ENCODE results near the gene OSER1.
"Not testable (repeated sequence)": the region's sequence is repeated elsewhere in the genome, so short reads cannot be mapped to it uniquely, and the experiment has no call there.

Gene OSER1

GRCh38 chr20:44234566-44235317 lies 24.2 kb upstream of the OSER1 start:
- Mint-ChIP-seq H3K27me3 (ENCODE audit: low read depth) (no peaks in the 10 kb centered on the region), H3K9me3 (no peaks in the 10 kb centered on the region), H3K4me1 (ENCODE audit: low read depth) (no peaks in the 10 kb centered on the region), H3K4me3 (no peak overlapping the region), H3K36me3 (ENCODE audit: low read depth) (no peaks in the 10 kb centered on the region), H3K27ac (no peak overlapping the region)
- no peak for DNase-seq (ENCODE audit: low spot score)

GRCh38 chr20:44233436-44234016 lies 23.0 kb upstream of the OSER1 start:
- Mint-ChIP-seq H3K4me3 (no peak overlapping the region), H3K27ac (no peak overlapping the region), H3K36me3 (ENCODE audit: low read depth) (no peaks in the 10 kb centered on the region), H3K4me1 (ENCODE audit: low read depth) (no peaks in the 10 kb centered on the region), H3K27me3 (ENCODE audit: low read depth) (no peaks in the 10 kb centered on the region), H3K9me3 (no peaks in the 10 kb centered on the region)
- no peak for DNase-seq (ENCODE audit: low spot score)

- not testable (repeated sequence) for H3K27ac Mint-ChIP-seq; DNase-seq (ENCODE audit: low spot score); H3K9me3 Mint-ChIP-seq; H3K27me3 Mint-ChIP-seq (ENCODE audit: low read depth); H3K4me3 Mint-ChIP-seq; H3K4me1 Mint-ChIP-seq (ENCODE audit: low read depth); H3K36me3 Mint-ChIP-seq (ENCODE audit: low read depth)
Measured at GRCh38 chr20:44232469-44232856, 21.9 kb upstream of the OSER1 start.

- Mint-ChIP-seq H3K4me1 (ENCODE audit: low read depth) (no peaks in the 10 kb centered on the region), H3K4me3 (no peak overlapping the region), H3K36me3 (ENCODE audit: low read depth) (no peaks in the 10 kb centered on the region), H3K9me3 (no peaks in the 10 kb centered on the region), H3K27ac (no peak overlapping the region), H3K27me3 (ENCODE audit: low read depth) (peaks cover 2% of the 10 kb centered on the region)
- DNase-seq (ENCODE audit: low spot score), result no peak
Measured at GRCh38 chr20:44231713-44232468, 21.3 kb upstream of the OSER1 start.

GRCh38 chr20:44231193-44231592 lies 20.6 kb upstream of the OSER1 start:
- Mint-ChIP-seq H3K4me1 (ENCODE audit: low read depth) (no peaks in the 10 kb centered on the region), H3K27ac (no peak overlapping the region), H3K9me3 (no peaks in the 10 kb centered on the region), H3K36me3 (ENCODE audit: low read depth) (no peaks in the 10 kb centered on the region), H3K4me3 (no peak overlapping the region), H3K27me3 (ENCODE audit: low read depth) (peaks cover 2% of the 10 kb centered on the region)
- DNase-seq (ENCODE audit: low spot score), result no peak

- H3K9me3 Mint-ChIP-seq, result no peaks in the 10 kb centered on the region
Measured at GRCh38 chr20:44228465-44229258, 18.1 kb upstream of the OSER1 start.

GRCh38 chr20:44224637-44225036 lies 14.1 kb upstream of the OSER1 start:
- peaks cover 6% of the 10 kb centered on the region for H3K4me1 Mint-ChIP-seq (ENCODE audit: low read depth)
- H3K36me3 Mint-ChIP-seq (ENCODE audit: low read depth), result no peaks in the 10 kb centered on the region
- no peak overlapping the region for H3K27ac Mint-ChIP-seq
- no peak for DNase-seq (ENCODE audit: low spot score)
- H3K9me3 Mint-ChIP-seq, result no peaks in the 10 kb centered on the region
- H3K4me3 Mint-ChIP-seq, result no peak overlapping the region
- H3K27me3 Mint-ChIP-seq (ENCODE audit: low read depth), result peaks cover 2% of the 10 kb centered on the region

More at GRCh38 chr20:44228465-44229258, 18.1 kb upstream of the OSER1 start:
- Mint-ChIP-seq H3K4me1 (ENCODE audit: low read depth) (no peaks in the 10 kb centered on the region), H3K27ac (no peak overlapping the region), H3K4me3 (no peak overlapping the region), H3K36me3 (ENCODE audit: low read depth) (no peaks in the 10 kb centered on the region), H3K27me3 (ENCODE audit: low read depth) (peaks cover 2% of the 10 kb centered on the region)
- DNase-seq (ENCODE audit: low spot score), result no peak

GRCh38 chr20:44223721-44224120 lies 13.2 kb upstream of the OSER1 start:
- Mint-ChIP-seq H3K9me3 (no peaks in the 10 kb centered on the region), H3K4me1 (ENCODE audit: low read depth) (peaks cover 16% of the 10 kb centered on the region), H3K27me3 (ENCODE audit: low read depth) (peaks cover 2% of the 10 kb centered on the region), H3K36me3 (ENCODE audit: low read depth) (no peaks in the 10 kb centered on the region), H3K27ac (no peak overlapping the region), H3K4me3 (no peak overlapping the region)
- no peak for DNase-seq (ENCODE audit: low spot score)

GRCh38 chr20:44222633-44223368 lies 12.2 kb upstream of the OSER1 start:
- Mint-ChIP-seq H3K9me3 (no peaks in the 10 kb centered on the region), H3K27me3 (ENCODE audit: low read depth) (peaks cover 2% of the 10 kb centered on the region), H3K4me3 (no peak overlapping the region), H3K4me1 (ENCODE audit: low read depth) (peaks cover 23% of the 10 kb centered on the region), H3K27ac (no peak overlapping the region), H3K36me3 (ENCODE audit: low read depth) (no peaks in the 10 kb centered on the region)
- DNase-seq (ENCODE audit: low spot score), result no peak

- peaks cover 30% of the 10 kb centered on the region for H3K4me1 Mint-ChIP-seq (ENCODE audit: low read depth)
- H3K9me3 Mint-ChIP-seq, result no peaks in the 10 kb centered on the region
- no peak overlapping the region for H3K4me3 Mint-ChIP-seq
- no peak for DNase-seq (ENCODE audit: low spot score)
- H3K27ac Mint-ChIP-seq, result no peak overlapping the region
- no peaks in the 10 kb centered on the region for H3K27me3 Mint-ChIP-seq (ENCODE audit: low read depth)
- no peaks in the 10 kb centered on the region for H3K36me3 Mint-ChIP-seq (ENCODE audit: low read depth)
Measured at GRCh38 chr20:44222027-44222426, 11.5 kb upstream of the OSER1 start.

GRCh38 chr20:44221368-44221954 lies 10.9 kb upstream of the OSER1 start:
- no peaks in the 10 kb centered on the region for H3K9me3 Mint-ChIP-seq
- no peak overlapping the region for H3K27ac Mint-ChIP-seq
- no peak for DNase-seq (ENCODE audit: low spot score)
- no peaks in the 10 kb centered on the region for H3K36me3 Mint-ChIP-seq (ENCODE audit: low read depth)
- H3K27me3 Mint-ChIP-seq (ENCODE audit: low read depth), result no peaks in the 10 kb centered on the region
- H3K4me3 Mint-ChIP-seq, result no peak overlapping the region
- H3K4me1 Mint-ChIP-seq (ENCODE audit: low read depth), result peaks cover 34% of the 10 kb centered on the region

- Mint-ChIP-seq H3K4me1 (ENCODE audit: low read depth) (peaks cover 49% of the 10 kb centered on the region), H3K36me3 (ENCODE audit: low read depth) (no peaks in the 10 kb centered on the region)
Measured at GRCh38 chr20:44219791-44220190, 9.2 kb upstream of the OSER1 start.

GRCh38 chr20:44219170-44219730 lies 8.7 kb upstream of the OSER1 start:
- peak overlapping the region; percentile 87 for H3K4me3 Mint-ChIP-seq
- no peaks in the 10 kb centered on the region for H3K9me3 Mint-ChIP-seq
- DNase-seq (ENCODE audit: low spot score), result no peak
- H3K27ac Mint-ChIP-seq, result peak overlapping the region; percentile 85
- H3K4me1 Mint-ChIP-seq (ENCODE audit: low read depth), result peaks cover 50% of the 10 kb centered on the region
- H3K27me3 Mint-ChIP-seq (ENCODE audit: low read depth), result no peaks in the 10 kb centered on the region
- no peaks in the 10 kb centered on the region for H3K36me3 Mint-ChIP-seq (ENCODE audit: low read depth)

More at GRCh38 chr20:44219791-44220190, 9.2 kb upstream of the OSER1 start:
- H3K27ac Mint-ChIP-seq, result peak overlapping the region; percentile 76
- no peaks in the 10 kb centered on the region for H3K27me3 Mint-ChIP-seq (ENCODE audit: low read depth)
- no peak for DNase-seq (ENCODE audit: low spot score)
- no peaks in the 10 kb centered on the region for H3K9me3 Mint-ChIP-seq
- peak overlapping the region; percentile 87 for H3K4me3 Mint-ChIP-seq
